Esophagus squamous epithelium (tissue), 4 donors: Measurements from ENCODE around the gene QRFPR.

Experiments used
- POLR2A ChIP-seq, 4 donors: fragments of 450-650 bp; IDR thresholded peaks; one replicate each; pipeline ENCODE4 v1.6.1; 2017; ENCODE audit warnings: antibody characterized with exemption in 4 of 4, mild to moderate bottlenecking in 4 of 4, moderate library complexity in 3 of 4
- TF ChIP-seq, protein P1 (sequence below), 6 experiments: fragments of 450-650 bp in 4 of 6; fragments of 200-600 bp in 2 of 6; sonication (generic) in 2 of 6; IDR thresholded peaks; one replicate each; pipeline ENCODE4 v1.5.1; 2016 to 2019; ENCODE audit warnings: antibody characterized with exemption in 6 of 6, mild to moderate bottlenecking in 4 of 6, moderate library complexity in 4 of 6

DNA sequence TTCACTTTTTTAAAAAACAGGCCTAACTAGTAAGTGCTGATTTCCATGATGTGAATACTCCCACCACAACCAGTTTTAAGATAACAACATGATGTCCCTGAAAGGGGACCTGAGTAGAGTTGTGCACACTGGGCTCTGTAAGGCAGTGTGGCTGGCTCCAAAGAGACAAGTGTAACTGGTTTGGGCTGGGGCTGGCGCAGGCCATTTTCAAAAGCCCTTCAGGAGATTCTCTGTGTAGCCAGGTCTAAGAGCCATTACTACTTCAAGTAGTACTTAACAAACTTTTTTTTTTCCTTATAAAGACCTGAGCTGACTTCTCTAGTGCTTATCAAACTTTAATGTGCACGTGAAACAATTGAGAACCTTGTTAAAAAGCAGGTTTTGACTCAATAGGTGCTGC is 4.3 kb downstream of the QRFPR start:
- TF ChIP-seq, protein P1, sequence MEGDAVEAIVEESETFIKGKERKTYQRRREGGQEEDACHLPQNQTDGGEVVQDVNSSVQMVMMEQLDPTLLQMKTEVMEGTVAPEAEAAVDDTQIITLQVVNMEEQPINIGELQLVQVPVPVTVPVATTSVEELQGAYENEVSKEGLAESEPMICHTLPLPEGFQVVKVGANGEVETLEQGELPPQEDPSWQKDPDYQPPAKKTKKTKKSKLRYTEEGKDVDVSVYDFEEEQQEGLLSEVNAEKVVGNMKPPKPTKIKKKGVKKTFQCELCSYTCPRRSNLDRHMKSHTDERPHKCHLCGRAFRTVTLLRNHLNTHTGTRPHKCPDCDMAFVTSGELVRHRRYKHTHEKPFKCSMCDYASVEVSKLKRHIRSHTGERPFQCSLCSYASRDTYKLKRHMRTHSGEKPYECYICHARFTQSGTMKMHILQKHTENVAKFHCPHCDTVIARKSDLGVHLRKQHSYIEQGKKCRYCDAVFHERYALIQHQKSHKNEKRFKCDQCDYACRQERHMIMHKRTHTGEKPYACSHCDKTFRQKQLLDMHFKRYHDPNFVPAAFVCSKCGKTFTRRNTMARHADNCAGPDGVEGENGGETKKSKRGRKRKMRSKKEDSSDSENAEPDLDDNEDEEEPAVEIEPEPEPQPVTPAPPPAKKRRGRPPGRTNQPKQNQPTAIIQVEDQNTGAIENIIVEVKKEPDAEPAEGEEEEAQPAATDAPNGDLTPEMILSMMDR (IDR thresholded peaks at IDR 0.05): no peak
- TF ChIP-seq POLR2A (IDR thresholded peaks at IDR 0.05): no peak
